PFSK-1 (cell line): Measurements from ENCODE around the gene SELENOK.

Experiments used
- FOXP2 ChIP-seq: optimal IDR thresholded peaks from 2 replicates; pipeline ENCODE3; 2011; ENCODE audit warnings: borderline replicate concordance, control low read depth, inconsistent platforms; ENCODE audit not compliant: insufficient read depth; ENCODE audit errors: extremely low read length, extremely low read depth
- POLR2AphosphoS5 ChIP-seq: IDR thresholded peaks from 2 replicates; pipeline ENCODE4 v1.6.1; 2012; ENCODE audit warnings: low read depth, mild to moderate bottlenecking, control low read depth, low read length, moderate library complexity
- REST ChIP-seq, 2 experiments: IDR thresholded peaks; 2 replicates each; pipeline versions ENCODE4 v1.6.1 to v1.8.0; 2011 to 2012; ENCODE audit warnings: low read depth in 2 of 2, low read length in 2 of 2, control low read depth in 1 of 2, inconsistent platforms in 1 of 2, mild to moderate bottlenecking in 1 of 2, moderate library complexity in 1 of 2; ENCODE audit not compliant: insufficient read depth in 1 of 2
- SIN3A ChIP-seq: IDR thresholded peaks from 2 replicates; pipeline ENCODE4 v1.6.1; 2012; ENCODE audit warnings: mild to moderate bottlenecking, low read length, moderate library complexity, borderline replicate concordance; ENCODE audit not compliant: insufficient read depth
- TAF1 ChIP-seq: IDR thresholded peaks from 2 replicates; pipeline ENCODE4 v1.6.1; 2012; ENCODE audit warnings: low read length, control low read depth, borderline replicate concordance; ENCODE audit not compliant: insufficient read depth

The SELENOK gene

GRCh38 chr3:53885239-53885638 is 6.4 kb downstream of the SELENOK start:
- no peak for TF ChIP-seq REST (IDR thresholded peaks at IDR 0.05; ENCODE audit: insufficient read depth in 1 of 2, low read depth in 2 of 2, low read length in 2 of 2)

DNA sequence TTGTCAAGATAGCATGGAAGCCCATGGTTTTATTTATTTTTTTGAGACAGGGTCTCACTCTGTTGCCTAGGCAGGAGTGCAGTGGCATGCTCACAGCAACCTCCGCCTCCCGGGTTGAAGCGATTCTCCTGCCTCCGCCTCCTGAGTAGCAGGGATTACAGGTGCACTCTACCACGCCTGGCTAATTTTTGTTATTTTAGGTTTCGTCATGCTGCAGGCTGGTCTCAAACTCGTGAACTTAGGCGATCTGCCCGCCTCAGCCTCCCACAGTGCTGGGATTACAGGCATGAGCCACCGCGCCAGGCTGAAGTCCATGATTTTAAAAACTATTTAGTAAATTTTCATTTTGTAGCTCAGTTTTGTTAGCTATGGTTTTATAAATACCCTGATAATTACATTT is 7.0 kb downstream of the SELENOK start:
- TF ChIP-seq FOXP2 (no peak), SIN3A (no peak), POLR2AphosphoS5 (no peak), TAF1 (no peak)

DNA sequence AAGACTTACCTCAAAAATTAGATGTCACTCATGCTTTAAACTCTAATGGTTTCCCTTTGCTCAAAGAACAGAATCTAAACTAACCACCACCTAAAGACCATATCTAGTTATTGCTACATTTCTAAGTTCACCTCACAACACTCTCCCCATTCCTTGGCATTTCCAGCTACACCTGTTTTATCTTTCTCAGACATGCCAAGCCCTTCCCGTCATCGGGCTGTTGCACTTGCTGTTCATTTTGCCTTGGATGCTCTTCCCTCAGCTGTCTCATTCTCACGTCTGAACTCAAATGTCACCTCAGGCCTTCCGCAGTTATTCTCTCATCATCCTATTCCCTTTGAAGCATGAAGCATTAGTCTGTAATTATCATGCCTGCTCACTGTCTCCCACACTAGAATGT is 8.7 kb downstream of the SELENOK start:
- TF ChIP-seq POLR2AphosphoS5, result no peak

GRCh38 chr3:53881691-53882593 is 9.7 kb downstream of the SELENOK start, which contains the start of gene ACTR8:
Gene ACTR8 (minus strand): TSS chr3:53882152. CDS start chr3:53882101, 51 bp downstream.
- TF ChIP-seq TAF1, result peak; percentile 95
- TF ChIP-seq FOXP2, result peak; percentile 30
- peak in 1 of 2 experiments; percentile 57; a peak in 2 of 4 replicates for TF ChIP-seq REST (IDR thresholded peaks at IDR 0.05; ENCODE audit: insufficient read depth in 1 of 2, low read depth in 2 of 2, low read length in 2 of 2)
- peak; percentile 84 for TF ChIP-seq POLR2AphosphoS5
- TF ChIP-seq SIN3A, result no peak

- TF ChIP-seq TAF1, result no peak
- no peak for TF ChIP-seq POLR2AphosphoS5
- TF ChIP-seq REST (IDR thresholded peaks at IDR 0.05; ENCODE audit: insufficient read depth in 1 of 2, low read depth in 2 of 2, low read length in 2 of 2), result no peak
- no peak for TF ChIP-seq FOXP2
- TF ChIP-seq SIN3A, result no peak
Observed at GRCh38 chr3:53880396-53881345, 11.0 kb downstream of the SELENOK start.

- TF ChIP-seq SIN3A, result no peak
Observed at GRCh38 chr3:53865732-53866499, 25.7 kb downstream of the SELENOK start.
